HG02938 (cell line): ENCODE measurements around the gene ANK2.

Source experiments
- ATAC-seq: cut with Tn5 transposase; IDR thresholded peaks from one replicate; pipeline ENCODE4 v1.9.1; 2021; ENCODE audit warnings: mild to moderate bottlenecking, moderate library complexity; ENCODE audit not compliant: unreplicated experiment

The ANK2 gene

DNA sequence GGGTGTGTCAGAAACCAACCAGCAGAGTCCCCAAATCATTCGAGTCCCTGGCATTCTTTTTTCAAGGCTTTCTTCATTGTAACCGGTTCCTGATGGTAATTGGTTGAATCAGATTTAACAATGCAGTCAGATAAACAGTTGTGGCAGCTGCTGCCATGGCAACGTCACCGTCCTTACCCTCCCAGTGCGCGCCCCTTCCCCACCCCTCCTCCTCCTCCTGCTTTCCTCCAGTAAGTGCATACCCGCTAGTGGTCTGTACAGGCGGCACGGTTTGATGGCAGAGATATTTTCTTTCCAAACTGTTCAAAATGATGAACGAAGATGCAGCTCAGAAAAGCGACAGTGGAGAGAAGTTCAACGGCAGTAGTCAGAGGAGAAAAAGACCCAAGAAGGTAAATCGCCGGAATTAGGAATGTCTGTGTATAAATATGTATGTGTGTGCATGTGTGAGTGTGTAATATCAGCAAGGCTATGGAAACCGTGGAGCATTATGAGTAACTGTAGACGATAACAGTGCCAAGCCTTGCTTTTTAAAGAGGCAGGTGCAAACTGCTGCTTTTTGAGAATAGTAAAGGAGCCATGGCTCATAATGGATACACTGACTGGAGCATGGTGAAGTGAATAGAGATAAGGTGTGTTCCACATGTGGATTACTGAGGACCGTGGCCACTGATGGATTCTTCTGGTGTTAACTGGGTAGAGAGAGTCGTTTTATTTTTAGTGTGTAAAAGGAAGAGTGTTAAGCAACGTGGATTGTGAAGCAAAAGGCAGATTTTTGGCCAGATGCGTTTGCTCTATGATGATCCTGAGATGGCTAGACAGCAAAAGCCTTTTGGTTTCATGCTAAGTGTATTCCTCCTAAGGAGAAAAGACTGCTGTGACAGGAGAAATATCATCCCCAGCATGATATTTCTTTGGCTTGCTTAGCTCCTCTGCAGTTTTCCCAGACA is at the start of gene ANK2:
Gene ANK2, plus strand, starts transcription at position 233 of the 950 bp plus-strand sequence. Its CDS starts 76 bp downstream, at position 309.
- ATAC-seq = no peak

GRCh38 chr4:113003841-113004240 is 45.6 kb upstream of the ANK2 start:
- no peak for ATAC-seq

DNA sequence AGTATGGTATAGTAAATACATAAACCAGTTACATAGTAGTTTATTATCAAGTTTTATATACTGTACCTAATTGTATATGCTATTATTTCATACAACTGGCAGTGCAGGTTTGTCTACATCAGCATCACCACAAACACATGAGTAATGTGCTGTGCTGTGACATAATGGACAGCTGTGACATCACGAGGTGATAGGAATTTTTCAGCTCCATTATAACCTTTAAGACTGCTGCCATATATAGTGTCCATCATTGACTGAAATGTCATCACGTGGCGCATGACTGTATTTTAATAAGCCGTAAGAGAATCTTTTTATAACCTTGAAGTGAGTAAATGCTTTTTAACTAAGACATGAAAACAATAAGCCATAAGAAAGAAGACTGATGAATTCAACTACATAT is 44.8 kb upstream of the ANK2 start:
- ATAC-seq = no peak

GRCh38 chr4:113006632-113007031 is 42.8 kb upstream of the ANK2 start:
- no peak for ATAC-seq

DNA sequence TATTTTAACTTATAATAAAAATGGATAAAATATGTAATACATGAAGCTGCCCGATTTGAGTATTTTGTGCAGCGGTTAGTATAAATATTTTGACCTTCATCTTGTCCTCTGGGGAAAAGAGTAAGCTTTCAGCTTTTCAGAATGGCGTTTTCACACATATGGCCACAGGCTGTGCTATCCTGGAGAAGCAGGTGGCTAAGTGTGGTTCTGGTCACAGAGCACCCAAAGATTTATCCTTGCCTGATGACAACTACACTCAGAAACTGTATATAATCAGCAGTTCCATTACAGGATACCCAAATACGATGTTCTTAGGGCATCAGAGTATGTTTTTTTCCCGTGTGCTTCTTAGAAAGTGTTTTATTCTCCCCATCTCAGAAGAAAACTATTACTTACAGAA is 42.3 kb upstream of the ANK2 start:
- no peak for ATAC-seq

DNA sequence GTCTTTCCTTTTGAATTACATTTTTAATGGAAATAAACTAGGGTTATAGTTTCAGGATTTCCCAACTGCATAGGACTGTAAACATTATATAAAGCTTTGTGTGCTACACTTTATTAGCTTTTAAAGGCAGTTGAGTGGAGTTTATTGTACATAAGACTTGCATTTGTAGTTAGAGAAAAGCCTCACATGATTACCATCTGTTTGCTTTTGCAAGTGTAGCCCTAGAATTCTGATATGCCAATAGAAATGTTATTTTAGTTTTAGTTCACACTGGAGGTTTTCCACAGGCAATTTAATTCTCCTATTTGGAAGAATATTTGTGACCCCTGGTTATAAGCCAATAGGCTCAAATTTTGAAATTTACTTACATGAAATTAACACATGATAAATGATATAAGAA is 41.3 kb upstream of the ANK2 start:
- no peak for ATAC-seq

- no peak for ATAC-seq
These were observed 40.7 kb upstream of the ANK2 start for GRCh38 chr4:113008716-113009115.

DNA sequence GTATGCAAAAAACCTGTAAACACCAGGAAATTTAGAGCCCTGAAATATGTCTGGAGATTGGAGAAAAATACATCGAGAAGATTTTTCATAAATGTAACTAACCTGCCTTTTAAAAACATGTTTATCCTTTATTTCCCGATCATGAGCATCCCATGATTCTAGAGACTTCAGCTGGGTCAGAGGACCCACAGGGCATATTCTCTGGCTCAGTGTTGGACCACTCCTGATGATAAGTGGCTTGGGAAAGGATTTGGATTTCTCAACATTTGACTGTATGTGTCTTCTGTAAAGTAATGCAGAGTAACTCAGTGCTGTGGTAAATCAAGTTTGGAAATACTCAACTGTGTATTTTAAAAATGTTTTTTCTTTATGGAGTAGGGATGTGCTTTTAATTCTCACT is 40.0 kb upstream of the ANK2 start:
- no peak for ATAC-seq

- ATAC-seq = no peak
These were observed 37.2 kb upstream of the ANK2 start for GRCh38 chr4:113012122-113012725.

DNA sequence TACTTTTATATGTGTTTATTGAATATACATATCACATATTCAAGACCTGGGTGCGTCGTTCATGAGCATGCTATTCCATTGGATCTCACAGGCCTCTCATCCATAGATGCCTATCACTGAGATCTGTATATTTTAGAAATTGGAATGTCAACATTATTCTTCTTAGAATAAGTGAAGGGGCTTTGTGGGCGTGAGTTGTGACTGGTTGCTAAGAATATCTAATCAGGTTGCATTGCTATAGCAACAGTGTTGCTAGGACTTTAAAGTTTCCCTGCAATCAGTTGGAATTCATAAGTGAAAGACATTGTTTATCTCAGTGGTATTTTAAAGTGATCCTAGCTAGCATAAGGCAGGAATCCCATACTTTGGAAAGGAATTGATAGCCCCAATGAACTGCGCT is 36.7 kb upstream of the ANK2 start:
- no peak for ATAC-seq

- no peak for ATAC-seq
These were observed 35.7 kb upstream of the ANK2 start for GRCh38 chr4:113013751-113014150.

GRCh38 chr4:113016377-113016776 is 33.1 kb upstream of the ANK2 start:
- ATAC-seq = no peak

- no peak for ATAC-seq
These were observed 28.5 kb upstream of the ANK2 start for GRCh38 chr4:113020966-113021365.

DNA sequence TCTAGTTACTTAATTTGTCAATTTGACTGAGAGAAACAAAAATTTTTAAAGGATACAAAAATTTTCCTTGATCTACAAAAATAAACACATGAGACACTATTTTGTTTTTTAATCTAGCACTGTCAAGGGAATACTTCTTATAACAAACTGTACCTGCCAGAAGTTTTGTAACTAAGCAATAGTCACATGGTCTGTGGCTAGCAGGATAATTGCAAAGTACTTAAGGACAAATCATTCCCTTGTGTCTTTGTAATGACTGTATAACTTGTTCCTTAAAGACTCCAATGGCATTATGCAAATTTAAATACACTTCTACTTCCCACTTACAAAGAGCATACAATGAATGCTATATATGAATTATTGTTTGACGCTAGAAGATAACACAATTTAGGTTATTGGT is 25.1 kb upstream of the ANK2 start:
- no peak for ATAC-seq

DNA sequence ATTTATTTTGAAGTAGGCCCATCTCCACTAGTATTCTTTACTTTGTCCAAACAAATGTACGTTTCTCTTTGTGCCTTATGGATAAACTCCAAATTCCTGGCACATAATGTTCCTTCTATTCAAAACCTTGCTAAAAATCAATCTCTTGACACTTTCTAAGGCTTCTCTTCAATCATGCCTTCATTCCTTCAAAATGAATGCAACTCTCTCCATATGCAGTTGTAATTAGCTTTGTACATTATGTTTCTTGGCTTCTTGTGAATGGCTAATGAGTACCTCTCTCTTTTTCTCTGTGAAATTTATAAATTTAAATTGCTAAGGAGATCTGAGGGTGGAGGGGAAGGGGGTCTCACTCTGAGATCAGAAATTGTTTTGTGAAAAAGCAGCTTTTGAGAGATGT is 24.0 kb upstream of the ANK2 start:
- ATAC-seq = no peak

DNA sequence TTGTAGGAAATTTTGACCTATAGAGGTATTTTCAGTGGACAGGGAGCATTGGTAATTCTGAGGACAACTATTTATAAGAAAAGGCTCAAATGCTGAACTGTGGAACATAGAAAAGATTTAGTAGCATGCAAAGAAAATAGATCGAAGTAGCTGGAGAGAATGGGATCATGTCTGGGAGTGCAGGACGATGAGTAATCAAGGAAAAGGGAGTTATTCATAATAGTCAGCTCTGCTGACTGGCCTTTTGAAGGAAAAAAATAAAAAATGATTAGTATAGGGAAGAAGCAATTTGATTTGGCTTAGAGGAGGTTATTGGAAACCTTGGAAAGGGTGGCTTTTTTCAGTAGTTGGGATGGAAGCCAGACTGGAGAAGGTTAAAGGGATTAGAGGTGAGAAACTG is 22.9 kb upstream of the ANK2 start:
- no peak for ATAC-seq

DNA sequence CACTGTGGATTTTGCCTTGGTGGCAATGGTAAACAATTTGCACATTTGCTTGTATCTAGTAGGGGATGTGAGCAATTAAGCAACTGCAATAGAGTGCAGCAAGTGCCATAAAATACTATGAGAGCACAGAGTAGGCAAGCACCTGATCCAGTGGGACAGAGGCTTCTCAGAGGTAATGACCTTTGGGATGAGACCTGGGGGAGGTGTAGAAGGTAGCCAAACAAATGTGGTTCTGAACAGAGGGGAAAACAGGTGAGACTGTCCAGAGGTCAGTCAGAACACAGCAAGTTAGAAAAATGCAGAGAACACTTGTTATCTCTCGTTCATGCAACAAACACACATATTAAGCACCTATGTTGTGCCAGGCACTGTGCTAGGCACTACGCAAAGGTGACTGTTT is 21.4 kb upstream of the ANK2 start:
- ATAC-seq = no peak

GRCh38 chr4:113031212-113031611 is 18.2 kb upstream of the ANK2 start:
- ATAC-seq = no peak

- ATAC-seq = no peak
These were observed 8.7 kb upstream of the ANK2 start for GRCh38 chr4:113040793-113041192.

- no peak for ATAC-seq
These were observed 7.0 kb upstream of the ANK2 start for GRCh38 chr4:113042502-113042901.

DNA sequence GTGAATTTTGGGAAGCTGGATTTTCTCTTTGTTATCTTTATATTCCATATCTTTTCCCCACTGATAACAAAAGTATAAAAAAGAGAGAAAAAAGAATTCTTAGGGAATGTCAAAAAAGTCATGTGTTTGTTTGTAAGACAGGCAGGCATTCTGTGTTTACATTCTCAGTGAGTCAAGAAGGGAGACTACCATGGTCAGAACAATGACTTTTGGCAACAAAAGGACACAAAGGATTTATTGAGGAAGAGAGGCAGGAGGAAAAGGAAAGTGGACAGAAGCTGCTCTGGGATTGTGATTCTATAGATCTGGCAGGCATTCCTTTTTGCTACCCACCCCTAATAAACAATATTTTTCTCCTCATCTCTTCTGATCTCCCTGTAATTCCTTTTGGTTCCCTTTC is 5.9 kb upstream of the ANK2 start:
- ATAC-seq = no peak

GRCh38 chr4:113050371-113050755 is 910 bp downstream of the ANK2 start:
- no peak for ATAC-seq
